ENCODE measurements around the gene ANKRD33B. TPM values are rescaled to one million over a fixed set of nuclear protein-coding genes. Genes with fewer than 3 reads are reported as not detected.

ANKRD33B gene
- total and polyA plus RNA-seq, 2 experiments from 2014 or later = 1.5 to 2.0 TPM

DNA sequence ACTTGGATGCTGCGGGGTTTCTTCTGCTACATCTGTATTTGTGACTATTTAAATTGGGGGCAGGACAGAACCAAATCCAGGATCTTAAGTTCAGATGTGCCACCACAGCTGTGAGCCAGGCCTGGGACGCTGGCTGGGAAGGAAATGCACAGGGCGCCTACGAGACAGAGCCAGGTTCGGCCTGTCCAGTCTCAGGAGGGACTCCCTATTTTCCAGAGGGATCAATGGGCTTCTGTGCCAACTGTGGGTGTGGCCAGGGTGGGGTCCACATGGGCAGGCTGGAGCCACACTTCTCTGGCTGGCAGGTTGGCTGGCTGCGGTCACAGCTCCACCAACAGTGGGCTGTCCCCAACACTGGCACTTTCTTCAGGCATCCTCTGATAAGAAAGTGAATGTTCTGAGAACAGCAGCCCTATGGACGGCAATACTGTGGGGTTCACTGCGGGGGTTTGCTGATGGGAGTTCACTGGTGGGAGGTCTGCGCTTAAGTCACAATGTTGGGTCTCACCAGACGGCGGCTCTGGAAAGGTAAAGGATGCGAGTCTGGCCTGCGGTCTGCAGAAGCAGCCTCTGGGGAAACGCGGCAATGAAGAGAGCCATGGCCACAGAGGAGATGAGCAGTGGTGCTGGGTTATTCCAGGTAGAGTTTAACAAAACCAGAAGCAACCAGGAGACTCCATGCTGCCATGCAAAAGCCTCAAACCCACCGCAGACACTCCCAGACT, 119.1 kb downstream of the ANKRD33B start:
- Histone ChIP-seq H3K27me3 (no peaks in the 10 kb centered on the region), H3K9me2 (replicated peaks; ENCODE audit: insufficient read depth) (no peaks in the 10 kb centered on the region), H3K27ac (no peak overlapping the region), H3K4me3 (no peak overlapping the region), H3K4me2 (no peak overlapping the region), H3K36me3 (replicated peaks; ENCODE audit: insufficient read depth, low read depth) (no peaks in the 10 kb centered on the region), H4K20me1 (ENCODE audit: insufficient read depth, poor library complexity, severe bottlenecking) (peaks cover 7% of the 10 kb centered on the region), H2AFZ (no peak overlapping the region), H3K9me3 (ENCODE audit: low read depth) (no peaks in the 10 kb centered on the region), H3K79me2 (peaks cover 7% of the 10 kb centered on the region), H3K4me1 (ENCODE audit: insufficient read depth) (no peaks in the 10 kb centered on the region)
- no peak for TF ChIP-seq EZH2phosphoT487 (IDR thresholded peaks at IDR 0.05; ENCODE audit: low read depth, severe bottlenecking, unreplicated experiment)
- no peak for TF ChIP-seq EZH2 (IDR thresholded peaks at IDR 0.05; ENCODE audit: borderline replicate concordance)
- TF ChIP-seq, protein P1, sequence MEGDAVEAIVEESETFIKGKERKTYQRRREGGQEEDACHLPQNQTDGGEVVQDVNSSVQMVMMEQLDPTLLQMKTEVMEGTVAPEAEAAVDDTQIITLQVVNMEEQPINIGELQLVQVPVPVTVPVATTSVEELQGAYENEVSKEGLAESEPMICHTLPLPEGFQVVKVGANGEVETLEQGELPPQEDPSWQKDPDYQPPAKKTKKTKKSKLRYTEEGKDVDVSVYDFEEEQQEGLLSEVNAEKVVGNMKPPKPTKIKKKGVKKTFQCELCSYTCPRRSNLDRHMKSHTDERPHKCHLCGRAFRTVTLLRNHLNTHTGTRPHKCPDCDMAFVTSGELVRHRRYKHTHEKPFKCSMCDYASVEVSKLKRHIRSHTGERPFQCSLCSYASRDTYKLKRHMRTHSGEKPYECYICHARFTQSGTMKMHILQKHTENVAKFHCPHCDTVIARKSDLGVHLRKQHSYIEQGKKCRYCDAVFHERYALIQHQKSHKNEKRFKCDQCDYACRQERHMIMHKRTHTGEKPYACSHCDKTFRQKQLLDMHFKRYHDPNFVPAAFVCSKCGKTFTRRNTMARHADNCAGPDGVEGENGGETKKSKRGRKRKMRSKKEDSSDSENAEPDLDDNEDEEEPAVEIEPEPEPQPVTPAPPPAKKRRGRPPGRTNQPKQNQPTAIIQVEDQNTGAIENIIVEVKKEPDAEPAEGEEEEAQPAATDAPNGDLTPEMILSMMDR (IDR thresholded peaks at IDR 0.05; ENCODE audit: poor library complexity) = no peak
- WGBS (ENCODE audit: low lambda C conversion rate, missing lambda C conversion rate) = 96% methylated on average over 16 of the region's 16 CpGs
- no peak for DNase-seq (ENCODE audit: low spot score)

DNA sequence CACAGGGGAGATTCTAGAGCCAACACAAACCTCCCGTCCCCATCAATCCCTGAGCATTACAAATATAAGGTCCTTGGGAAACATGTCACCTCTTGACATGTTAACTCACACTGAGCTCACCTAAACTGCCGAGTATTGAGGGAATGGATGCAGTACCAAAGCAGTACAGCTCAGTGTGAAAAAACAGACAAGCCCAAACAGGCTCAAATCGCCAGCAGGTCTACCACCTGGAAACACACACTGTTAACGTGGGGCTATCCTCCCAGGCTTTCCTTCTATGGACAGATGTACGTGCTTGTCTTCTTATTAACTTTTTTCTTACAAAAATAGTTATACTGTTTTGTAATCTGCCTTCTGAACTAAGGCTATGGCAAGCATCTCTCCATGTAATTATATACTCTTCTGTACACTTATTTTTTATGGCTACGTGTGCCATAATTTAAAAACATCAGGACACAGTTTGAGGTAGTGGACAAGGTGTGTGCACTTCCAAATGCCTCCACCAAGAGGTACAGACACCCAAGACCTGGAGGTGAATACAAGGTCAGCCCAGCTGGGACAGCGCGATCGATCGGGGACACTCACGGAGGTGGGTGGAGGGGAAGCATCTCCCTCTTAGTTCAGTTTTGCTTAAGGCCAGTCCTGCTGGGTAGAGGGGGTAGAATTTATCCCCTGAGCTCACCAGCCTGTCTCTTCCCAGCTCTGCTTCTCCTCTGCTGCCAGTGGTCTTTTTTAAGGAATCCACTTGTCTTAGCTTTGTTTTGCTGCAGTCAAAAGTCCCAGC, 120.6 kb downstream of the ANKRD33B start:
- H3K4me3 ChIP-seq = no peak overlapping the region
- H2AFZ ChIP-seq = no peak overlapping the region
- H3K4me2 ChIP-seq = no peak overlapping the region
- peaks cover 7% of the 10 kb centered on the region for H4K20me1 ChIP-seq (ENCODE audit: insufficient read depth, poor library complexity, severe bottlenecking)
- no peak for TF ChIP-seq EZH2 (IDR thresholded peaks at IDR 0.05; ENCODE audit: borderline replicate concordance)
- no peak for TF ChIP-seq EZH2phosphoT487 (IDR thresholded peaks at IDR 0.05; ENCODE audit: low read depth, severe bottlenecking, unreplicated experiment)
- TF ChIP-seq, protein P1 (IDR thresholded peaks at IDR 0.05; ENCODE audit: poor library complexity) = no peak
- peaks cover 9% of the 10 kb centered on the region for H3K79me2 ChIP-seq
- DNase-seq (ENCODE audit: low spot score) = no peak
- no peaks in the 10 kb centered on the region for H3K9me2 ChIP-seq (replicated peaks; ENCODE audit: insufficient read depth)
- H3K27ac ChIP-seq = no peak overlapping the region
- no peaks in the 10 kb centered on the region for H3K9me3 ChIP-seq (ENCODE audit: low read depth)
- 94% methylated on average over 11 of the region's 11 CpGs for WGBS (ENCODE audit: low lambda C conversion rate, missing lambda C conversion rate)
- H3K27me3 ChIP-seq = no peaks in the 10 kb centered on the region
- H3K4me1 ChIP-seq (ENCODE audit: insufficient read depth) = no peaks in the 10 kb centered on the region
- H3K36me3 ChIP-seq (replicated peaks; ENCODE audit: insufficient read depth, low read depth) = no peaks in the 10 kb centered on the region

DNA sequence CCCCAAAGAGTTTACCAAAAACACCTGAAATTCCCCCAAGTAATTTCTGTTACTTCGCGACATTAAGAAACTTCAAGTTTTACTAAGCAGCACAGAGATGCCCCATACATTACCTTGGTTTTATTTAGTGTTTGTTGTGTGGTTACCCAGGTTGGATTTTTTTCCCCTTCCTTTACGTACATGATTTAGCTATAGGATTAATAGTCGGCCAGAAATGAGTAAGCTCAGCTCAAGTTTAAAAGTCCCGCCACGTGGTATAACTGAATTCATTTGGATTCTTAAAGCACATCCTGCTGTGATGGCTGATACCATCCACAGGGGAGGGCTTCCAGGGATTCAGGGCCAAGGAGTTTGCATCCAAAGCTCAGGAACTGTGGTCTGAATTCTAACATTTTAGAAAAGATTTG, 121.2 kb downstream of the ANKRD33B start:
- WGBS (ENCODE audit: low lambda C conversion rate, missing lambda C conversion rate) = 81% methylated on average over 6 of the region's 6 CpGs
- peaks cover 12% of the 10 kb centered on the region for H3K79me2 ChIP-seq
- no peak overlapping the region for H2AFZ ChIP-seq
- TF ChIP-seq EZH2 (IDR thresholded peaks at IDR 0.05; ENCODE audit: borderline replicate concordance) (no peak), EZH2phosphoT487 (IDR thresholded peaks at IDR 0.05; ENCODE audit: low read depth, severe bottlenecking, unreplicated experiment) (no peak)
- TF ChIP-seq, protein P1 (IDR thresholded peaks at IDR 0.05; ENCODE audit: poor library complexity) = no peak
- H3K27ac ChIP-seq = no peak overlapping the region
- H3K27me3 ChIP-seq = no peaks in the 10 kb centered on the region
- H3K4me3 ChIP-seq = no peak overlapping the region
- no peaks in the 10 kb centered on the region for H3K36me3 ChIP-seq (replicated peaks; ENCODE audit: insufficient read depth, low read depth)
- DNase-seq (ENCODE audit: low spot score) = no peak
- H3K9me3 ChIP-seq (ENCODE audit: low read depth) = no peaks in the 10 kb centered on the region
- no peaks in the 10 kb centered on the region for H3K9me2 ChIP-seq (replicated peaks; ENCODE audit: insufficient read depth)
- no peak overlapping the region for H3K4me2 ChIP-seq
- H3K4me1 ChIP-seq (ENCODE audit: insufficient read depth) = no peaks in the 10 kb centered on the region
- peaks cover 10% of the 10 kb centered on the region for H4K20me1 ChIP-seq (ENCODE audit: insufficient read depth, poor library complexity, severe bottlenecking)
